H9 (cell line): ENCODE results near the gene ANKRD11. TPM values are rescaled to one million over a fixed set of nuclear protein-coding genes. Genes with fewer than 3 reads are reported as not detected.

Source experiments
- DNase-seq: peaks from one replicate; pipeline ENCODE4 v3.0.0-alpha.2; 2017
- H2AFZ ChIP-seq: one replicate; pipeline ENCODE4 v1.6.1; 2013; ENCODE audit warnings: mild to moderate bottlenecking, low read length, control low read depth, moderate library complexity
- H2AK5ac ChIP-seq: 2 replicates; pipeline ENCODE4 v1.6.1; 2013; ENCODE audit warnings: low read length, control low read depth, mixed read lengths; ENCODE audit not compliant: insufficient read length
- H2BK120ac ChIP-seq: one replicate; pipeline ENCODE4 v1.6.1; 2013; ENCODE audit warnings: low read depth, mild to moderate bottlenecking, low read length, control low read depth, inconsistent platforms; ENCODE audit not compliant: poor library complexity, severe bottlenecking
- H2BK12ac ChIP-seq: 2 replicates; pipeline ENCODE4 v1.6.1; 2013; ENCODE audit warnings: low read length, control low read depth, mixed read lengths, low read depth; ENCODE audit not compliant: insufficient read length
- H2BK15ac ChIP-seq: 2 replicates; pipeline ENCODE4 v1.6.1; 2013; ENCODE audit warnings: low read depth, low read length, control low read depth
- H2BK20ac ChIP-seq: one replicate; pipeline ENCODE4 v1.6.1; 2013; ENCODE audit warnings: low read depth, mild to moderate bottlenecking, low read length, control low read depth, inconsistent platforms; ENCODE audit not compliant: poor library complexity, severe bottlenecking
- H2BK5ac ChIP-seq: 2 replicates; pipeline ENCODE4 v1.6.1; 2013; ENCODE audit warnings: low read length, control low read depth, mixed read lengths; ENCODE audit not compliant: insufficient read length
- H3K14ac ChIP-seq: 2 replicates; pipeline ENCODE4 v1.6.1; 2013; ENCODE audit warnings: low read length, control low read depth; ENCODE audit not compliant: insufficient read depth
- H3K18ac ChIP-seq: 2 replicates; pipeline ENCODE4 v1.6.1; 2013; ENCODE audit warnings: low read depth, mild to moderate bottlenecking, mixed read lengths, low read length, control low read depth; ENCODE audit not compliant: insufficient read length
- H3K23ac ChIP-seq: 2 replicates; pipeline ENCODE4 v1.6.1; 2013; ENCODE audit warnings: low read length, control low read depth, mixed read lengths, low read depth; ENCODE audit not compliant: insufficient read length
- H3K23me2 ChIP-seq: 2 replicates; pipeline ENCODE4 v1.6.1; 2013; ENCODE audit warnings: low read depth, mild to moderate bottlenecking, mixed read lengths, low read length, control low read depth; ENCODE audit not compliant: insufficient read length, poor library complexity, severe bottlenecking
- H3K27ac ChIP-seq: 2 replicates; pipeline ENCODE4 v1.5.1; 2013; ENCODE audit warnings: low read length, control low read depth, mixed read lengths, low read depth; ENCODE audit not compliant: insufficient read length
- H3K27me3 ChIP-seq: 2 replicates; pipeline ENCODE4 v1.6.1; 2013; ENCODE audit warnings: low read length, control low read depth, inconsistent platforms; ENCODE audit not compliant: insufficient read depth
- H3K4ac ChIP-seq: 2 replicates; pipeline ENCODE4 v1.6.1; 2013; ENCODE audit warnings: low read depth, mild to moderate bottlenecking, control low read depth, inconsistent platforms, low read length, moderate library complexity
- H3K4me1 ChIP-seq: 2 replicates; pipeline ENCODE4 v1.6.1; 2013; ENCODE audit warnings: low read length, control low read depth, inconsistent platforms; ENCODE audit not compliant: insufficient read depth
- H3K4me2 ChIP-seq: 2 replicates; pipeline ENCODE4 v1.6.1; 2013; ENCODE audit warnings: low read length, control low read depth, mixed read lengths; ENCODE audit not compliant: insufficient read length, insufficient read depth
- H3K56ac ChIP-seq: 2 replicates; pipeline ENCODE4 v1.6.1; 2013; ENCODE audit warnings: low read depth, mild to moderate bottlenecking, mixed read lengths, low read length, control low read depth; ENCODE audit not compliant: insufficient read length
- H3K79me1 ChIP-seq: 2 replicates; pipeline ENCODE4 v1.6.1; 2013; ENCODE audit warnings: low read depth, mild to moderate bottlenecking, moderate library complexity, low read length, control low read depth, inconsistent platforms; ENCODE audit not compliant: insufficient read depth, poor library complexity, severe bottlenecking
- H3K79me2 ChIP-seq: 2 replicates; pipeline ENCODE4 v1.6.1; 2013; ENCODE audit warnings: low read length, control low read depth, inconsistent platforms; ENCODE audit not compliant: insufficient read depth
- H3K9ac ChIP-seq: 2 replicates; pipeline ENCODE4 v1.6.1; 2013; ENCODE audit warnings: low read length, control low read depth, mixed read lengths; ENCODE audit not compliant: insufficient read length; ENCODE audit errors: extremely low read depth
- H3K9me3 ChIP-seq: one replicate; pipeline ENCODE4 v1.6.1; 2013; ENCODE audit warnings: low read depth, low read length, inconsistent platforms; ENCODE audit not compliant: control insufficient read depth
- H3T11ph ChIP-seq: one replicate; pipeline ENCODE4 v1.6.1; 2013; ENCODE audit warnings: mild to moderate bottlenecking, low read length, control low read depth, inconsistent platforms
- H4K20me1 ChIP-seq: one replicate; pipeline ENCODE4 v1.6.1; 2013; ENCODE audit not compliant: control insufficient read depth, insufficient read length, insufficient read depth
- H4K5ac ChIP-seq: 2 replicates; pipeline ENCODE4 v1.6.1; 2013; ENCODE audit warnings: low read depth, mild to moderate bottlenecking, mixed read lengths, low read length, control low read depth; ENCODE audit not compliant: insufficient read length
- H4K8ac ChIP-seq: replicated peaks from 2 replicates; pipeline ENCODE4 v1.6.1; 2013; ENCODE audit warnings: low read length, control low read depth, mixed read lengths, low read depth; ENCODE audit not compliant: insufficient read length
- H4K91ac ChIP-seq: 2 replicates; pipeline ENCODE4 v1.6.1; 2013; ENCODE audit warnings: low read depth, mild to moderate bottlenecking, moderate library complexity, mixed read lengths, low read length, control low read depth; ENCODE audit not compliant: insufficient read length
- H3K27ac Mint-ChIP-seq, 3 experiments: 2 replicates in 2 of 3; 3 replicates in 1 of 3; pipeline ENCODE4 v1.8.0; 2020 to 2021; ENCODE audit warnings: mixed read lengths in 3 of 3, mild to moderate bottlenecking in 1 of 3, moderate library complexity in 1 of 3
- H3K27me3 Mint-ChIP-seq: 2 replicates; pipeline ENCODE4 v1.8.0; 2021; ENCODE audit warnings: low read depth, mild to moderate bottlenecking, moderate library complexity, mixed read lengths
- H3K36me3 Mint-ChIP-seq, 3 experiments: 2 replicates in 2 of 3; 3 replicates in 1 of 3; pipeline ENCODE4 v1.8.0; 2020 to 2021; ENCODE audit warnings: low read depth in 3 of 3, mixed read lengths in 3 of 3; ENCODE audit not compliant: insufficient read depth in 1 of 3
- H3K4me1 Mint-ChIP-seq, 2 experiments: 2 replicates each; pipeline ENCODE4 v1.8.0; 2020; ENCODE audit warnings: mixed read lengths in 2 of 2
- H3K4me3 Mint-ChIP-seq, 2 experiments: 2 replicates in 1 of 2; 3 replicates in 1 of 2; pipeline ENCODE4 v1.8.0; 2020 to 2021; ENCODE audit warnings: mild to moderate bottlenecking in 2 of 2, mixed read lengths in 2 of 2, moderate library complexity in 1 of 2
- H3K9me3 Mint-ChIP-seq, 2 experiments: 2 replicates in 1 of 2; 3 replicates in 1 of 2; pipeline ENCODE4 v1.8.0; 2020; ENCODE audit warnings: mild to moderate bottlenecking in 2 of 2, mixed read lengths in 2 of 2, moderate library complexity in 1 of 2
- CTCF ChIP-seq: fragments of 200-600 bp; sonication (generic); conservative IDR thresholded peaks from 3 replicates; pipeline ENCODE4 v1.8.0; 2021; ENCODE audit warnings: antibody characterized with exemption, mild to moderate bottlenecking
- WGBS: extraction: QIAGEN DNeasy Blood & Tissue Kit; methylation state at CpG from one replicate; pipeline ENCODE4 v1.1.7; 2013; ENCODE audit warnings: missing lambda C conversion rate, low lambda C conversion rate, mixed read lengths; ENCODE audit not compliant: insufficient read length; ENCODE audit errors: extremely low coverage; 5-methylcytosine and 5-hydroxymethylcytosine counted together
- total RNA-seq: library from RNA; stranded (reverse); gene quantifications from 2 replicates; pipeline ENCODE4 v1.2.1, GENCODE V29; 2021

Gene ANKRD11
- total RNA-seq, 1 experiment from 2014 or later, result 181 TPM

GRCh38 chr16:89446975-89447293 lies 43.4 kb downstream of the ANKRD11 start:
- no peak overlapping the region for H3K18ac ChIP-seq
- Mint-ChIP-seq H3K4me3 (no peak overlapping the region), H3K36me3 (peaks cover 1 to 7% (median 2%) of the 10 kb centered on the region in 3 experiments; a peak in 2 of 7 replicates), H3K4me1 (peaks cover 62 to 68% of the 10 kb centered on the region in 2 experiments), H3K27me3 (no peaks in the 10 kb centered on the region; the same call in 1 of the 2 replicates), H3K9me3 (no peaks in the 10 kb centered on the region), H3K27ac (peak overlapping the region; percentile 66 to 93 (median 73); a peak in 6 of 7 replicates)
- no peak overlapping the region for H3K4ac ChIP-seq
- no peak overlapping the region for H3K14ac ChIP-seq
- H2BK20ac ChIP-seq, result no peak overlapping the region
- H2BK5ac ChIP-seq, result no peak overlapping the region
- no peak overlapping the region for H2BK120ac ChIP-seq
- no peak overlapping the region for H3K9ac ChIP-seq
- H3K23me2 ChIP-seq, result no peaks in the 10 kb centered on the region
- peaks cover 79% of the 10 kb centered on the region for H3K79me2 ChIP-seq
- no peak for DNase-seq
- no CpG with 5 or more reads among the region's 6 CpGs for WGBS
- H4K91ac ChIP-seq, result no peak overlapping the region
- TF ChIP-seq CTCF, result no peak
- no peak overlapping the region for H3K23ac ChIP-seq
- H4K5ac ChIP-seq, result no peak overlapping the region
- H3K79me1 ChIP-seq, result peaks cover 10% of the 10 kb centered on the region
- H3K27ac ChIP-seq, result no peak overlapping the region
- H4K8ac ChIP-seq, result no peak overlapping the region
- H2AFZ ChIP-seq, result no peak overlapping the region
- H2BK15ac ChIP-seq, result no peak overlapping the region
- no peak overlapping the region for H2BK12ac ChIP-seq
- H3K4me1 ChIP-seq, result peaks cover 8% of the 10 kb centered on the region; the same call in 1 of the 2 replicates
- no peak overlapping the region for H3K4me2 ChIP-seq
- H3K9me3 ChIP-seq, result no peaks in the 10 kb centered on the region
- peaks cover 6% of the 10 kb centered on the region for H4K20me1 ChIP-seq
- H3T11ph ChIP-seq, result no peak overlapping the region
- no peak overlapping the region for H2AK5ac ChIP-seq
- H3K56ac ChIP-seq, result no peak overlapping the region
- H3K27me3 ChIP-seq, result no peaks in the 10 kb centered on the region
